IgD-negative memory B cell (primary cell): ENCODE data around the gene PRMT5. TPM values are rescaled to one million over a fixed set of nuclear protein-coding genes. Genes with fewer than 3 reads are reported as not detected.
"Not testable (repeated sequence)": the region's sequence is repeated elsewhere in the genome, so short reads cannot be mapped to it uniquely, and the experiment has no call there.

ENCODE experiments used
- H3K27ac Mint-ChIP-seq, 3 donors: one replicate each; pipeline ENCODE4 v1.8.0; 2020 to 2022; ENCODE audit warnings: mild to moderate bottlenecking in 3 of 3, mixed read lengths in 3 of 3, moderate library complexity in 1 of 3
- H3K27me3 Mint-ChIP-seq: one replicate; pipeline ENCODE4 v1.8.0; 2021; ENCODE audit warnings: mixed read lengths
- H3K36me3 Mint-ChIP-seq: one replicate; pipeline ENCODE4 v1.8.0; 2020; ENCODE audit warnings: mild to moderate bottlenecking, mixed read lengths
- H3K4me1 Mint-ChIP-seq, 3 donors: one replicate each; pipeline ENCODE4 v1.8.0; 2020 to 2022; ENCODE audit warnings: mixed read lengths in 3 of 3, mild to moderate bottlenecking in 1 of 3
- H3K4me3 Mint-ChIP-seq, 4 donors: one replicate each; pipeline ENCODE4 v1.8.0; 2020 to 2022; ENCODE audit warnings: mild to moderate bottlenecking in 4 of 4, mixed read lengths in 4 of 4, moderate library complexity in 3 of 4
- H3K9me3 Mint-ChIP-seq, 3 donors: one replicate each; pipeline ENCODE4 v1.8.0; 2020 to 2021; ENCODE audit warnings: mixed read lengths in 3 of 3, mild to moderate bottlenecking in 1 of 3
- polyA plus RNA-seq: library from polyadenylated mRNA; unstranded; fragments of 300-500 nt; fragmentation: Illumina TruSeq; gene quantifications from one replicate; pipeline ENCODE4 v1.2.3, GENCODE V29; 2021

The PRMT5 gene
- polyA plus RNA-seq, 1 donor from 2014 or later = 45.0 TPM

DNA sequence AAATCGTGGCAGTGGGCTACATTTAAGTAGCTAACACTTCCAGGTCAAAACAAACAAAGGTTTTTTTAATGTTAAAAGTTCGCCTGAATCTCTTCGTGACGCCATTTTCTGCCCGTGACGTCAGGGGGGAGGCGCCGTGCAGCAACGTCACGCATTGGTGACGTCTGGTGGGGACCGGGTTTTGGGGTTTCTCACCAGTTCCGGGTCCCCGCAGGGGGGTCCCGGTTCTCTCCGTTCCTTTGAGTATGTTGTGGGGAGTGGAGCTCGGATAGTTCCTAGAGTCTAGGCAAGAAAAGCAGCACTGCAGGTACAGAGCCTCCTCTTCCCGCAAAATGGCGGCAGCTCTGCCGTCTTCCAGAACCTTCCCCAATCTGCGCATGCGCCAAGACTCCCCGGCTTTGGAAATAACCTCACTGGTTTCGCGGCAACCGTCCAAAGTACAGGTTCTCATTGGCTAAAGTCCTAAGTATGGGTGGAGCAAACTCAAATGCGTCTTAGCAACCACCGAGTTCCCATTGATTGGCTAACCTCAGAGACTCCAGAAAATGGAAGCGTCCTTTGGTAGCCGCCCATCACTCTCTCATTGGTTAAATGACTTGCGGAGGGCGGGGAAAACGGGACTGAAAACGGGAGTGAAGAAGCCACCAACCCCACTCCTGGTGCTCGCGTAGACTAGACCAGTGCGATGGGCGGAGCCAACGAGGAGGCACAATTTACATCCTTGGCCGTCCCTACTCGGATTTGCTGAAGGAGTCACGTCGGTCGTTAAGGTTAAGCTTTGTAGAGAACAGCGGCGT lies 10.2 kb downstream of the PRMT5 start, which contains the start of gene RBM23:
TSS of gene RBM23 (minus strand) at position 346 of the 797 bp plus-strand sequence.
- no peaks in the 10 kb centered on the region for H3K27me3 Mint-ChIP-seq
- peaks cover 15 to 20% (median 16%) of the 10 kb centered on the region in 3 donors for H3K4me1 Mint-ChIP-seq
- peak within 1 kb of the TSS; percentile 93 to 99 (median 98) for H3K4me3 Mint-ChIP-seq
- peak within 1 kb of the TSS; percentile 99 to 100 (median 100) for H3K27ac Mint-ChIP-seq
- peaks cover 0 to 2% (median 0%) of the 10 kb centered on the region in 3 donors for H3K9me3 Mint-ChIP-seq
- peaks cover 14% of the 10 kb centered on the region for H3K36me3 Mint-ChIP-seq

DNA sequence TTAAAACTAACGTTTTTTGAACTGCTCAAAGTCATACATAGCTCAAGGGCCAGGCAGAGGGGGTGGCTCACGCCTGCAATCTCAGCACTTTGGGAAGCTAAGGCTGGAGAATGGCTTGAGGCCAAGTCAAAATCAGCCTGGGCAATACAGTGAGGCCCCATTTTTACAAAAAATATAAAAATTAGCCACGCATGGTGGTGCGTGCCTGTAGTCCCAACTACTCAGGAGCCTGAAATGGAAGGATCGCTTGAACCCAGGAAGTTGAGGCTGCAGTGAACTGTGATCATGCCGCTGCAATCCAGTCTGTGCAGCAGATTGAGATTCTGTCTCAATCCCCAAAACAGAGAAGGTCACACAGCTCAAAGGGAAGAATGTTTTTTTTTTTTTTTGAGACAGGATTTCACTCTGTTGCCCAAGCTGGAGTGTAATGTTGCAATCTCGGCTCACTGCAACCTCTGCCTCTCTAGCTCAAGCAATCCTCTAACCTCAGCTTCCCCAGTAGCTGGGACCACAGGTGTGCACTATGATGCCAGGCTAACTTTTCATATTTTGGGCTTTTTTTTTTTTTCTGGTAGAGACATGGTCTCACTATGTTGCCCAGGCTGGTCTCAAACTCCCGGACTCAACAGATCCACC lies 13.2 kb downstream of the PRMT5 start:
- peaks cover 18 to 28% (median 21%) of the 10 kb centered on the region in 3 donors for H3K4me1 Mint-ChIP-seq

GRCh38 chr14:22914836-22915235 lies 14.3 kb downstream of the PRMT5 start:
- peak overlapping the region in 2 of 3 donors; percentile 62 to 68 for H3K27ac Mint-ChIP-seq
- H3K4me1 Mint-ChIP-seq = peaks cover 18 to 28% (median 21%) of the 10 kb centered on the region in 3 donors
- not testable (repeated sequence) for H3K9me3 Mint-ChIP-seq, H3K27me3 Mint-ChIP-seq, H3K36me3 Mint-ChIP-seq
- H3K4me3 Mint-ChIP-seq = peak overlapping the region in 1 of 4 donors; percentile 68

More for the DNA sequence above, 13.2 kb downstream of the PRMT5 start:
- peak overlapping the region in 2 of 4 donors; percentile 21 to 52 for H3K4me3 Mint-ChIP-seq
- peak overlapping the region; percentile 39 to 99 (median 50) for H3K27ac Mint-ChIP-seq
- H3K36me3 Mint-ChIP-seq = peaks cover 5% of the 10 kb centered on the region
- H3K9me3 Mint-ChIP-seq = peaks cover 0 to 2% (median 0%) of the 10 kb centered on the region in 3 donors
- no peaks in the 10 kb centered on the region for H3K27me3 Mint-ChIP-seq

GRCh38 chr14:22910916-22911315 lies 18.3 kb downstream of the PRMT5 start:
- Mint-ChIP-seq H3K27me3 (no peaks in the 10 kb centered on the region), H3K36me3 (peaks cover 7% of the 10 kb centered on the region), H3K4me1 (peaks cover 6 to 13% (median 12%) of the 10 kb centered on the region in 3 donors), H3K4me3 (no peak overlapping the region), H3K9me3 (no peaks in the 10 kb centered on the region), H3K27ac (no peak overlapping the region)

DNA sequence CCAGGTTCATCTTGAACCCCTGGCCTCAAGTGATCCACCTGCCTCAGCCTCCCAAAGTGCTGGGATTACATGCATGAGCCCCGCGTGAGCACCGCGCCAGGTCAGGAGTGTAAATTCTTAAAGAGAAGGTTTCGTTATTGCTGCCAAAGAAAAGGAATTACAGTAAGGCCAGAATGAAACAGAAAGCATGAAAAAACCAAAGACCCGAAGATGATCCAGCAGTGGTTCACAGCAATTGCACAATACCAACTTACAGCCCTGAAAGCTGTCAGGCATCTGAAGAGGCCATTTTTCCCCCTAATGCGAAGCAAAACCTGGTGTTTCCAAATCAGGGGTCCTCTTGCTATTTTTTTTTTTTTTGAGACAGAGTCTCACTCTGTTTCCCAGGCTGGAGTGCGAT lies 20.6 kb downstream of the PRMT5 start:
- Mint-ChIP-seq H3K4me3 (no peak overlapping the region), H3K27ac (peak overlapping the region in 1 of 3 donors; percentile 35), H3K4me1 (peaks cover 6 to 8% (median 7%) of the 10 kb centered on the region in 3 donors), H3K36me3 (peaks cover 12% of the 10 kb centered on the region), H3K27me3 (no peaks in the 10 kb centered on the region), H3K9me3 (no peaks in the 10 kb centered on the region)

DNA sequence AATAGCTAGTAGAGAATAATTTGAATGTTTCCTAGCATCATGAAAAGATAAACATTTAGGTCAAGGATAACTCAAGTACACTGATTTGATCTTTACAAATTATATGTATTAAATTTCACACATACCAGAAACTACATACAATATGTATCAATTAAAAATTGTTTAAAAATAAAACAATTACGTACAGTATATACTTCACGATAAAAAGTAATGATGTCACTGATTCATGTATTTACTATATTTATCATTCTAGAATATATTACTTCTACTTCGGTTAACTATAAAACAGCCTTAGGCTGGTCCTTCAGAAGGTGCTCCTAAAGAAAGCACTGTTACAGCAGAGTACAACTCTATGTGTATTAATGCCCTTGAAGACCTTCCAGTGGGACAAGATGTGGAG lies 21.7 kb downstream of the PRMT5 start:
- H3K27me3 Mint-ChIP-seq = no peaks in the 10 kb centered on the region
- no peak overlapping the region for H3K27ac Mint-ChIP-seq
- H3K36me3 Mint-ChIP-seq = peaks cover 10% of the 10 kb centered on the region
- peaks cover 6 to 7% (median 6%) of the 10 kb centered on the region in 3 donors for H3K4me1 Mint-ChIP-seq
- H3K4me3 Mint-ChIP-seq = no peak overlapping the region
- H3K9me3 Mint-ChIP-seq = no peaks in the 10 kb centered on the region

DNA sequence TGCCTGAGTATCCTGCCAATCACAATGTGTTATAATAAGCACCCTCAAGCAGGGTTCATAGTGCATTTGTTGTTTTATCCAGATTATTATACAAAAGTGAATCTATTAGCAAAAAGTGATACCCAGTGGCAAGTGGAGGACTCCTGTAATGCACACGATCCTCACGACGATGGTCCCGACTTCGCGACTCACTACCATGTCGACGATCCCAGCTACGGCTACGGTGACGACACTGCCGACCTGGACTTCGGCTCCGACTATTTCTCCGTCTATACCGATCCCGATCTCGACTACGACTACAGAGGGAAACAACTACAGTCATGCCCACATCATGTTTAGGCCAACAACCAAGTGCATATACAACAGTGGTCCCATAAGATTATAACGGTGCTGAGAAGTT lies 23.1 kb downstream of the PRMT5 start:
- no peak overlapping the region for H3K4me3 Mint-ChIP-seq
- peaks cover 10% of the 10 kb centered on the region for H3K36me3 Mint-ChIP-seq
- H3K27ac Mint-ChIP-seq = no peak overlapping the region

DNA sequence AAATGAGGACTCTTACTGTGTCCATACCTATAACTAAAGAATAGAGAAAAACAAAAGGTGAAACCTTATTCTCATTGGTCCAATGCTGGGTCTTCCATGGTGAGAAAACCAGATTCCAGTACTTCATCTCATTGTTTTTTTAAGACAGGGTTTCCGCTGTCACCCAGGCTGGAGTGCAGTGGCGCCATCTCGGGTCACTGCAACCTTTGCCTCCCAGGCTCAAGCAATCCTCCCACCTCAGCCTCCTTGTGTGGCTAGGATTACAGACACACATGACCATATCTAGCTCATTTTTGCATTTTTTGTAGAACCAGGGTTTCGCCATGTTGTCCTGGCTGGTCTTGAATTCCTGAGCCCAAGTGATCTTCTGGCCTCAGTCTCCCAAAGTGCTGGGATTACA lies 23.5 kb downstream of the PRMT5 start:
- peaks cover 0 to 2% (median 0%) of the 10 kb centered on the region in 3 donors for H3K4me1 Mint-ChIP-seq
- peaks cover 10% of the 10 kb centered on the region for H3K36me3 Mint-ChIP-seq
- H3K27ac Mint-ChIP-seq = peak overlapping the region in 1 of 3 donors; percentile 78
- no peaks in the 10 kb centered on the region for H3K27me3 Mint-ChIP-seq
- H3K9me3 Mint-ChIP-seq = no peaks in the 10 kb centered on the region
- H3K4me3 Mint-ChIP-seq = no peak overlapping the region

More for the DNA sequence above, 23.1 kb downstream of the PRMT5 start:
- Mint-ChIP-seq H3K27me3 (no peaks in the 10 kb centered on the region), H3K4me1 (peaks cover 0 to 2% (median 0%) of the 10 kb centered on the region in 3 donors), H3K9me3 (no peaks in the 10 kb centered on the region)

- no peaks in the 10 kb centered on the region for H3K27me3 Mint-ChIP-seq
- H3K9me3 Mint-ChIP-seq = no peaks in the 10 kb centered on the region
- peak overlapping the region in 1 of 3 donors; percentile 26 for H3K27ac Mint-ChIP-seq
- peaks cover 0 to 2% (median 0%) of the 10 kb centered on the region in 3 donors for H3K4me1 Mint-ChIP-seq
- H3K4me3 Mint-ChIP-seq = no peak overlapping the region
- H3K36me3 Mint-ChIP-seq = peaks cover 5% of the 10 kb centered on the region
These were observed 25.5 kb downstream of the PRMT5 start for GRCh38 chr14:22903742-22904087.

- Mint-ChIP-seq H3K4me3 (no peak overlapping the region), H3K9me3 (no peaks in the 10 kb centered on the region), H3K4me1 (peaks cover 0 to 2% (median 0%) of the 10 kb centered on the region in 3 donors), H3K27me3 (no peaks in the 10 kb centered on the region), H3K36me3 (peaks cover 5% of the 10 kb centered on the region), H3K27ac (peak overlapping the region in 1 of 3 donors; percentile 76)
These were observed 27.4 kb downstream of the PRMT5 start for GRCh38 chr14:22901799-22902198.

GRCh38 chr14:22900081-22900799 lies 28.9 kb downstream of the PRMT5 start:
- Mint-ChIP-seq H3K4me3 (no peak overlapping the region), H3K9me3 (no peaks in the 10 kb centered on the region), H3K27ac (peak overlapping the region in 2 of 3 donors; percentile 0 to 83), H3K4me1 (peaks cover 0 to 3% (median 2%) of the 10 kb centered on the region in 3 donors), H3K27me3 (no peaks in the 10 kb centered on the region), H3K36me3 (peaks cover 5% of the 10 kb centered on the region)

- no peaks in the 10 kb centered on the region for H3K36me3 Mint-ChIP-seq
- no peaks in the 10 kb centered on the region for H3K9me3 Mint-ChIP-seq
- H3K4me3 Mint-ChIP-seq = no peak overlapping the region
- peaks cover 0 to 6% (median 5%) of the 10 kb centered on the region in 3 donors for H3K4me1 Mint-ChIP-seq
- no peaks in the 10 kb centered on the region for H3K27me3 Mint-ChIP-seq
- peak overlapping the region; percentile 44 to 82 (median 73) for H3K27ac Mint-ChIP-seq
These were observed 30.7 kb downstream of the PRMT5 start for GRCh38 chr14:22898302-22899090.

DNA sequence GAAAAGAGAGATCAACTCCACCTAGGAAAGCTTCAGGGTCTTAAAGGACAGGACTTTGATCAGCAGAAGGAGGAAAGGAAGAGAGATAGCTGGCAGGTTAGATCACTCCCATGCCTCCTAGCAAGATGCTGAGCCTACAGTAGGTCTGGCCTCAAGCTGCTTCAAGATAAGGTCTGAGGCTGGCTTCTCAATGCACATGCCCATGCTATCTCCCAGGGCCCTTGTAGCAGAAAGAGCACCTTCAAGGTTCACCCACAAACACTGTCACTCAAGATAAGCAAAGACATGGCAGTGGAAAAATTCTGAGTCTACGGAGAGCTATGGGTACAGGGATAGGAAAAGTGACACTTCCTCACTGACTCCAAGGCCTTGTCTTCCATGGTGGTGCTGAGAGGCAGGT lies 31.8 kb downstream of the PRMT5 start:
- no peaks in the 10 kb centered on the region for H3K27me3 Mint-ChIP-seq
- no peaks in the 10 kb centered on the region for H3K36me3 Mint-ChIP-seq
- peaks cover 5 to 10% (median 6%) of the 10 kb centered on the region in 3 donors for H3K4me1 Mint-ChIP-seq
- H3K4me3 Mint-ChIP-seq = no peak overlapping the region
- peak overlapping the region in 1 of 3 donors; percentile 63 for H3K27ac Mint-ChIP-seq
- H3K9me3 Mint-ChIP-seq = no peaks in the 10 kb centered on the region

DNA sequence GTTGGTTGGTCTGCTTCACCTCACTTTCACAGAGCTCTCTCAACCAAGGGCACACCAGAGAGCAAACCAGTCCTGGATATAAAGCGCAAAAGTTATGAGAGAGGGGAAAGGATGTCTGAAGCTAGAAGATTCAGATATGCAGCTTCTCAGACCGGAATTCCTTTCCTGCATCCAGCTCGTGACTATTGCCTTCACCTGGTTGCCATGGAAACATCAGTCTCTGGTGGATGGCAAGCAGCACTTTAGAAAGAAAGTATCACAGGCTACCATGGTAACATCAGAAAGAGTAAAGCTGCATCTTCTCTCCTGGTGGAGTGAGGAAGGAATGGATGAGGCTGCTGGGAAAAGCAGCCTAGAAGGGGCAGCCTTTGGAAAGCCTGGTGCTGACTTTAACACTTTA lies 32.4 kb downstream of the PRMT5 start:
- peaks cover 5 to 13% (median 6%) of the 10 kb centered on the region in 3 donors for H3K4me1 Mint-ChIP-seq
- no peaks in the 10 kb centered on the region for H3K9me3 Mint-ChIP-seq
- no peaks in the 10 kb centered on the region for H3K27me3 Mint-ChIP-seq
- H3K27ac Mint-ChIP-seq = peak overlapping the region in 1 of 3 donors; percentile 53
- no peak overlapping the region for H3K4me3 Mint-ChIP-seq
- peaks cover 2% of the 10 kb centered on the region for H3K36me3 Mint-ChIP-seq
